GM20000 (cell line): ENCODE results near the gene PRG3.

Experiments
- DNase-seq: peaks from one replicate; pipeline ENCODE4 v3.0.0; 2012; ENCODE audit warnings: low spot score
- TF ChIP-seq, protein P1 (sequence below): IDR thresholded peaks from 2 replicates; pipeline ENCODE4 v1.5.1; 2012; ENCODE audit warnings: mild to moderate bottlenecking, control low read depth; ENCODE audit errors: extremely low read depth, missing control alignments

The PRG3 gene

DNA sequence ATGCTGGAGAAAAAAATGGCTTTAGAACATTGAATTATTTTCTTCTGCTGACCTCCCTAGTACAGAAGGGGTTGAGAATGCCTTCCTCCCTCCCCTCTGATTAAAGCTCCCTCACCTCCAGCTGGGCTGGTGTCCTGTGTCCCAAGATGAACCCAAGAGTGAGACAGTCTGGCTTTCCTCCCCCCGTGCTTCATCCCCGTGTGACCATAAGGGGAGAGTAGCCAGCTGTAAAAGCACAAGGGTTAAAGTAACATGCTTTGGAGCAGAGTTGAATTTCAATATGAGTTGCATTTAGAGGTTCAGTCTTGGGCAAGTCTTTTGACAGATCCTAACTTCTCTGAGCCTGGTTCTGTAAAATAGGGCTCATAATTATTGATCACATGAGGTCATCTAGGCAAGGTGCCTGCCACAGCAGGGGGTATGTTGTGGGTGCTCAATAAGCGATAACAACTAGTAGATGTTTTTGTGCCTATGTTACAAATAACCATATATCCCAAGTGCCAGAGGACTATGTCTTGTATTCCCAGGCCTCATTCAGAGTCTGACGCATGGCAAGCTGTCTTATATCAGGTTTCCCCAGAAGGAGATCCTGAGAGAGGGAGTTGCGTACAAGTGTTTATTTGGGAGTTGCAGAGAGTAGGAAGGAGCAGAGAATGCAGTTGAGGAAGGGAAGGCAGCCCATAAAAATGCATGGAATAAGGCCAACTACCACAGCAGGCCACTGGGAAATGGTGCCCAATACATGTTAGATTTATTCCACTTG lies 5.4 kb upstream of the PRG3 start:
- DNase-seq = no peak
- TF ChIP-seq, protein P1, sequence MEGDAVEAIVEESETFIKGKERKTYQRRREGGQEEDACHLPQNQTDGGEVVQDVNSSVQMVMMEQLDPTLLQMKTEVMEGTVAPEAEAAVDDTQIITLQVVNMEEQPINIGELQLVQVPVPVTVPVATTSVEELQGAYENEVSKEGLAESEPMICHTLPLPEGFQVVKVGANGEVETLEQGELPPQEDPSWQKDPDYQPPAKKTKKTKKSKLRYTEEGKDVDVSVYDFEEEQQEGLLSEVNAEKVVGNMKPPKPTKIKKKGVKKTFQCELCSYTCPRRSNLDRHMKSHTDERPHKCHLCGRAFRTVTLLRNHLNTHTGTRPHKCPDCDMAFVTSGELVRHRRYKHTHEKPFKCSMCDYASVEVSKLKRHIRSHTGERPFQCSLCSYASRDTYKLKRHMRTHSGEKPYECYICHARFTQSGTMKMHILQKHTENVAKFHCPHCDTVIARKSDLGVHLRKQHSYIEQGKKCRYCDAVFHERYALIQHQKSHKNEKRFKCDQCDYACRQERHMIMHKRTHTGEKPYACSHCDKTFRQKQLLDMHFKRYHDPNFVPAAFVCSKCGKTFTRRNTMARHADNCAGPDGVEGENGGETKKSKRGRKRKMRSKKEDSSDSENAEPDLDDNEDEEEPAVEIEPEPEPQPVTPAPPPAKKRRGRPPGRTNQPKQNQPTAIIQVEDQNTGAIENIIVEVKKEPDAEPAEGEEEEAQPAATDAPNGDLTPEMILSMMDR = no peak

DNA sequence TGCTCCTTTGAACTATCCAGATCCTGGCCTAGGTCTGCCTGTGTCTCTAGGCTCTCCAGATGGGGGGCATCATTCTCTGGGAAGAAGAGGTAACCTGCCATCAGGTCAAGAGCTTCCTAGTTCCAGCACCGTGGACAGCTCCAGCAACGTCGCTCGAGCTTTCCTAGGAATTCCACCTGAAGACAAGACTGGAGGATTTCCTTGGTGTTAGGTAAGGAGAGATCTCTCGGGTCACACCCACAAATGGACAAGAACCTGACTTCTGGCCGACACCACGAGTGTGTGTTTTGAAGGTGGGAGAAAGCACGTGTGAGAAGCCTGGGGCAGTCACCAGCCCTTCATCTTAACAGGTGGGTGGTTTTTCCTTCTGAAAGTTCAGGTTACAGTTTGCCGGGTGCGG lies 1.2 kb downstream of the PRG3 start:
- TF ChIP-seq, protein P1 = no peak
- DNase-seq = peak; percentile 20

DNA sequence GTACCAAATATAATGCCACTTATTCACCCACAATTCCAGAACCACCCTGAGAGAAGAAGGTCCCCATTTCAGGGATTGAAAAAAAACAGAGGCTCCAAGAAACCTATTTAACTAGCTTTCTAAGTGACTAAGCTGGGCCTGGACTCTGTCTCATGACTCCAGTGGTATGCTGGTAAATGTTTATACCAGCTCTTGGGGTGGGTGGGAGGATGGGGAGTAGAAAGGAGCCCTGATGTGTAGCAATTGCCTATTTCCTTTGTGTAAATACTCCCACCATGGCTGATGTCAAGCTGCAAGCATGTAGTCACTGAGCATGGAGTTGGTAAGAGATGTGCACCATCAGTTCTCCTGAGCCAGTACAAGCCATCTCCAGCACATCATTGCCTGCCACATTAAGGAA lies 2.8 kb downstream of the PRG3 start:
- TF ChIP-seq, protein P1 = no peak
- DNase-seq = no peak

DNA sequence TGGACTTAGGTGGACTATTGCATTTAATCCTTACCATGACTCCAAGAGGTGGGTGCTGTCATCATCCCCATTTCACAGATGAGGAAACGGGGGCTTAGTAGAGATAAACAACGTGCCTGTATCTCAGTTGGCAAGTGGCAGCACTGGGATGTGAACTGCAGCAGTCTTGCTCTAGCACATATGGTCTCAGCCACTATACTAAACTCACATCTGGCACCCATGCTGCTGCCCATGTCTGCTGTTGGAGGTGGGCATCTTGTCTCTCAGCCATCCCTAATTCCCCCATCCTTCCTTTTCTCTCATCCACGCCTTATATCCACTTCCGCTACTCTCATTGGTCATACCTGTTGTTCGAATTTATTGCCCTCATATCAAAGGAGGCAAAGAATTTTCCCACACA lies 3.8 kb downstream of the PRG3 start:
- peak; percentile 17 for DNase-seq
- TF ChIP-seq, protein P1 = no peak

DNA sequence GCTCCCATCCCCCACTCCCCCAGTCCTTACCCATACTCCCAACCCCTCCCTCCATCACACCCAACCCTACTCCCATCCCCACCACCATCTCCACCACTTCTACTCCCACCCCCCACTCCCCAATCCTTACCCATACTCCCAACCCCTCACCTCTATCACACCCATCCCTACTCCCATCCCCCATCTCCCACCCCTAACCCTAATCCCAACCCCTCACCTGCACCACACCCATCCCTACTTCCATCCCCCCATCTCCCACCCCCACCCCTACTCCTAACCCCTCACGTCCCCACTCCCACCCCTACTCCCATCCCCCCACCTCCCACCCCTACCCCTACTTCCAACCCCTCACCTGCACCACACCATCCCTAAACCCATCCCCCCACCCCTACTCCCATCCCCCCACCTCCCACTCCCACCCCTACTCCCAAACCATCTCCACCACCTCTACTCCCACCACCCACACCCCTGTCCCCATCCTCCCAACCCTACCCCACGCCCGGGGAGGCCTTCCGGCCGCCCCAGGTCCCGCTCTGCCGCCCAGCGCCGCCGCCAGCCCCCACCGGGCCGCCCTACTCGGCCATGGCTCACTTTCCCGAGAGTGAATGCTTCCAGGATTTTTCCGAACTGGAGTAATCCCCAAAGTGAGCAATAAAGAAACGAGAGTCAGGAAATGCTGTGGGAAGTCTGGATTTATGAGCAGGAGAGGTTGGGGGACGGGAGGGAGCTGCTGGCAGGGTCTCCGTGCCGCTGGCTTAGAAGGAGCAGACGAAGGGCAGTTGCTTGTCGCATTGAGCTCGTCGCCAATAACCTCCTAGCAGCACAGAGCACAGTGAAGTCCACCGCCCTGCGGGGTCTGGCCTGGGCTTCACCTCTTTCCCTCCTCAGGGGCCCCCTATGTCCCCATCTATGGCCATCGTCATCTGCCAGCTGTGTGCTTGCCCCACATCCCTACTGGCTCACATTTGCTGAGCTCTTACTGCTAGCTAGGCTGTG lies 4.6 kb downstream of the PRG3 start:
- TF ChIP-seq, protein P1 = no peak
- DNase-seq = peak; percentile 16

DNA sequence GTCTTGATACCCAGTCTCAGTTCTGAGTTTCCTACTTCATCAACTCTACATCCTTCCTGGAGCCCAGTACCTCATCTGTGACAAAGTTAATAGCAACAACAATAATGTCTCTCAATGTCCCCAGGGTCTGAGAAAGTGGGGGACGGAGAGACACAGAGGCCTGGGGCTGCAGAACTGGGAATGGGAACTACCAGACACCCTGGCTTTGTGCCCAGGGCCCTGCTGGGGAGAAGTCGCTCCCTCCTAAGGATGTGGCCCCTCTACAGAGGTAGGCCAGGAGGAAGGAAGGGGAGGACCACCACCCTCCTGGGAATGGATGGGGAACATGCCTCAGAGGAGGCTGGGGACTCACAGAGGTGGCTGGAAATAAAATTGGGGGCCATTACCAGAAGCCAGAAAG lies 5.5 kb downstream of the PRG3 start:
- peak; percentile 32 for DNase-seq
- TF ChIP-seq, protein P1 = no peak

DNA sequence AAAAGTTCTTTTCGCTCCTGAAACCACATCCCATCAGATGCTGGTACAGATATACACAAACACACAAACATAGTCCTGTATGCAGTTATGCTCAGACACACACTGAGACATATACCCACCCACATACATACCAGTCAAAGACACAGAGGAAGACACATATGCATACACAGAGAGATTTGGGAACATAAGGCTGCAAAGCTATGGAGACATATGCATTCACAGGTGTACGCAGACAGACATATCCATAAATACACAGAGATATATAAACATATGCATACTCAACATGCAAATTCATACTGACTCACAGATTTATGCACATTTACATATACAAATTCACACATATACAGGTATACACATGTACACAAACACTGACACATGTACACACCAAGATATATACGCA lies 6.0 kb downstream of the PRG3 start:
- TF ChIP-seq, protein P1 = no peak
- DNase-seq = no peak
